GM12873 (cell line): Measurements from ENCODE around the gene TSPOAP1.

Source experiments
- CTCF ChIP-seq: IDR thresholded peaks from 2 replicates; pipeline ENCODE4 v1.5.1; 2012; ENCODE audit warnings: low read depth, mild to moderate bottlenecking, moderate library complexity, low read length, control low read depth; ENCODE audit not compliant: insufficient read depth; ENCODE audit errors: missing control alignments

Gene TSPOAP1

GRCh38 chr17:58313815-58314705, 14.5 kb downstream of the TSPOAP1 start:
- TF ChIP-seq CTCF: no peak

DNA sequence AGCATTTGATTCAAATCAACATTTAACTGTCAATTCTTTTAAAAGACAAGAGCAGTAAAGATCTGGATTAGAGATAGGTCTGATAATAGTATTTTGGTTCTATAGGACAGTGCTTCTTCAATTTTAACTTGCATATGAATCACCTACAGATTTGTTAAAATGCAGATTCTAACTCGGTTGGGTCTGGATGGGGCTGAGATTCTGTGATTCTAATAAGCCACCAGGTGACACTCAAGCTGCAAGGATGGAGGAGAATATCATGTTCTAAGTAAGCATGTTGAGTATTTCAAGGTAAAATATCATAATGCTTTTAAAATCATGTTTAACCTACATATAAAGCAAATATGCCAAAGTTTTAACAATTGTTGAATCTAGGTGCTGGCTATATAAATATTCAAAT, 15.8 kb downstream of the TSPOAP1 start:
- no peak for TF ChIP-seq CTCF

- TF ChIP-seq CTCF: no peak
Measured at GRCh38 chr17:58312021-58312630, 16.5 kb downstream of the TSPOAP1 start.

DNA sequence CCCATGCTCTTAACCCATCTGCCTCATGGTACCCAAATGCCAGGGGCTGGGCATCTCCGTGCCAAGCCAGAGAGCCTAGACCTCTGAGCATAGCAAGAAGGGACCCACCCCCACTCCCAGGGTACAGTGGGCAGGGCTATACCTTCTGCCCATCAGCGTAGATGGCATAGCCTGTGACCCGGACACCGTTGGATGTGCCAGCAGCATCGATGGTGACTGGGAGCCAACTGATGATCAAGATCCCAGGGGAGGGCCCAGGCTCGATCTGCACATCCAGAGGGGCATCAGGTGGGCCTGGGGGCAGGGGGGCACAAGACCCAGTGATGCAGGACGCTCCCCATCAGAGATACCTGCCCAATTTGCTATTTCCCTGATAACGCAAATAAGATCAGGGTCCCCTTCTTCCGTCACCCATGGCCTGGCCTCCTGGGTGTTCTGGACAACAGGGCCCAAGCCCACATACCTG, 17.1 kb downstream of the TSPOAP1 start:
- no peak for TF ChIP-seq CTCF

GRCh38 chr17:58310511-58311428, 17.8 kb downstream of the TSPOAP1 start:
- TF ChIP-seq CTCF: no peak

- no peak for TF ChIP-seq CTCF
Measured at GRCh38 chr17:58309918-58310259, 18.7 kb downstream of the TSPOAP1 start.
